NCI-H345 treated with DMSO at 0.1 percent for 48 hours (cell line): ENCODE measurements around the gene TNS1.

ENCODE experiments used
- DNase-seq: peaks from one replicate; lab custom pipeline; 2025; ENCODE audit not compliant: unreplicated experiment; lab: John Stamatoyannopoulos, UW

The TNS1 gene

DNA sequence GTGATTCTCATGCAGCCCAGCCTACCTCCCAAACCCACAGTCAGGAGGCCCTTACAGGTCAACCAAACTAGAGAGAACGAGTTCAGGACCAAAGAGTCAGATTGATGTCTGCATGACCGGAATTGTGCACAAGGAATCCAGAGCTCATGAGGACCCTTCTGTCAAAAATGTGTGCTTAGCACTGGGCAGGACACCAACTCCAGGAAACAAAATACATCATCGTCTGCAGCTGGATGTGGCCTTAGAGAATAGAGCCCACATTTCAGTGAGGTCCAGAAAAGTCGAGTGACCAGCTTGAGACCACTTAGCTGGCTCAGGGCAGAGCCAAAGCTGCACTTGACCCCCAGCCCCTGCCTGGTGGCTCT lies 3.2 kb downstream of the TNS1 start:
- DNase-seq = no peak

DNA sequence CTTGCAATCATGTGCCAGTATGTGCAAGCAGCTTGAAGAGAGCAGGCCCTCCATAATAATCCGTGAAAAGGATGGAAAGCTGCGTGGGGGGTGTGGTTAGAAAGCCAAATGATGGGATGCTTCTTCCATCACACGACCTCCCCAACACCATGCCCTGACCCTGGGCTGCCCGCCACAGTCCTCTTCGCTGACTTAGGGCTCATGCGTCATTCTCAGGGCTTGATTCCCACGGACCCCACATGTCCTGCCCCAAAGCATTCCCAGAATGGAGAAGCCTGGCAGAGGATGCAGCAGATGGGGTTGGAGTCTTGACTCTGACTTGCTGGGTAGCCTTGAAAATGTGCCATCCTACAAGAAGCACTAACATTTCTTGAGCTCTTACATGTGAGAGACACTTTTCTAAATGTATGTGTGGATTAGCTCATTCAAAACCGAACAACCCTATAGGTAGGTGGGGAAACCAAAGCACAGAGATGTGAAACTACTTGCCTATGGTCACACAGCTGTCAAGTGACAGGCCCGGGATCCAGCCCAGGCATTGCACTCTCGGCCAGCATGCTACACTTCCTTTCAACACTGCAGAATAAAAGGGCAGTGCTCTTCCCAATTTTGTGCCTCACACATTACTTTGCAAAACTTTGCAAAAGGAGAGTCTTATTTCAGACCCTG lies 3.7 kb downstream of the TNS1 start:
- DNase-seq = no peak

DNA sequence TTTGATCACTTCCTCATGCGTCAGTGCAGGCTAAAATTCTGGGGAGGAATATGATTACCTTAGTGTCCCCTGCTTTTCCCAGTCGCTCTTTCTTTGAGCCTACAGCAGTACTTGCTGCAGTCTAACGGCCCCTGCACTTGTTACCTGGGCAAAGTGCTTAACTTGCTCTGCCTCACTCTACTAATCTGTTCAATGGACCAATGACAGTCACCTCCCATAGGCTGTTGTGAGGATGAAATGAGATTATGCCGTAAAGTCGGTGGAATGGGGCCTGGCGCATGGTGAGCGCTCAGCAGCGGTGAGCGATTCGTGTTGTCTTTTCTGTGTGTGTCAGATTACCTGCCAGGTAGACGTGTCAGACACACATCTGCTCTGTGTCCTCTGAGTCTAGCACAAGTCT lies 5.3 kb downstream of the TNS1 start:
- no peak for DNase-seq

DNA sequence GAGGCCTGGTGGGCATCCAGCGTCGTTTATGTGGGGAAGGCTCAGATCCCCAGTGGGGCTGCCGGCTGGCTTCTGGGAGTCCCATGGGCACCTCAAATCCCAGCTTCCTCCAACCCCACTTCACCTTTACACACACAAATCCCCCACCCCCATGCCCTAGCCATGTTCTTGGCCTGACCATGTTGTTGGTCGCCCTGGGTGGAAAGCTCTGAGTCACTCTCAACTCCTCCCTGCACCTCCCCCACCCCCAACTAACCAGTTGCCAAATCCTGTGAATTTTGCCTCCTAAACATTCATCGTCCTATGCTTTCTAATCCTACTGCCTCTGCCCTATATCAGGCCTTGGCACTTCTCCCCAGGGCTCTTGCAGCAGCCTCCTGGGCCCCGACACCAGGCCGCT lies 6.4 kb downstream of the TNS1 start:
- DNase-seq = no peak

DNA sequence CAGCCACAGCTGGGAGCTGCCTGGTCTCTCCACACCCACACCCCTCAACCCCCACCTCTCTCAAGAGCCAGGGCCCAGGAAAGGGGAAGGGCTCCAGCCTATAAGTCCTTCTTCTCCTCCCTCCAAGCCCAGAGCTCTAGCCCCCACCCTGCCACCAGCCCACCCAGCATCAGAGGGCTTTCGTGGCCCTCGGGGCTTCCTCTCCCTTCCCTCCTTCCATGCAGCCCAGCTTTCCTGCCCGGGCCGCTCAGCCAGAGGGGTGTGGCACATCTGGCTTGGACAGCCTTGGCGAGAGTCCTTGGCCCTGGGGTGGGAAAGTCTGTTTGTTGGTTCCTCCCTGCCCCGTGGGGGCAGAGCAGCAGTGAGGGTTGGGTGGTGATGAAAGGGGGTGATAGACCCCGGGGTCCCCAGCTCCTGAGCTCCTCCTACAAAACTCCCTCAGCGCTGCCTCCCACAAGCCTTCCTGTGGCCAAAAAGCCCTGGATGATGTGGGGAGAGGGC lies 7.0 kb downstream of the TNS1 start:
- no peak for DNase-seq

DNA sequence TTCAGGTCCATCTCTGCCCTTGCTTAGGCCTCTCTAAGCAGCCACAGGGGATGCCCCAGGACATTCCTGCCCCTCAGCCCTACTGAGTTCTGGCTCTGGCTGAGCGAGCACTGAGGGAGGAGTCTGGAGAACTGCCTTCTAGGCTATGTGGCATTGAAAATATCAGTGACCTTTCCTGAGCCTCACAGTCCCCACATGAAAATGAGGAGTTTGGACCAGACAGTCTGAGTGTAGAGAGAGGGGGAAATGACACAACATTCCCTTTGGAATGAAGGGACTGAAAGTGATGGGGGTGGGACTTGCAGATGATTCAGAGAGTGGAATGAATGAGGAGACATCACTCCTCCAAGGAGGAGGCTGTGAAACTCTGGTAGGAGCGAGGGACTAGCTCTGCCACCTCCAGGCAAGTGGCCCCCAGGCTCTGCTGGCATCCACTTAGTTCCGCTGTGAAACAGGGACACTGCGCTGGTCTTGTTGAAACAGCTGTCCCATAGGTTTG lies 8.0 kb downstream of the TNS1 start:
- no peak for DNase-seq

DNA sequence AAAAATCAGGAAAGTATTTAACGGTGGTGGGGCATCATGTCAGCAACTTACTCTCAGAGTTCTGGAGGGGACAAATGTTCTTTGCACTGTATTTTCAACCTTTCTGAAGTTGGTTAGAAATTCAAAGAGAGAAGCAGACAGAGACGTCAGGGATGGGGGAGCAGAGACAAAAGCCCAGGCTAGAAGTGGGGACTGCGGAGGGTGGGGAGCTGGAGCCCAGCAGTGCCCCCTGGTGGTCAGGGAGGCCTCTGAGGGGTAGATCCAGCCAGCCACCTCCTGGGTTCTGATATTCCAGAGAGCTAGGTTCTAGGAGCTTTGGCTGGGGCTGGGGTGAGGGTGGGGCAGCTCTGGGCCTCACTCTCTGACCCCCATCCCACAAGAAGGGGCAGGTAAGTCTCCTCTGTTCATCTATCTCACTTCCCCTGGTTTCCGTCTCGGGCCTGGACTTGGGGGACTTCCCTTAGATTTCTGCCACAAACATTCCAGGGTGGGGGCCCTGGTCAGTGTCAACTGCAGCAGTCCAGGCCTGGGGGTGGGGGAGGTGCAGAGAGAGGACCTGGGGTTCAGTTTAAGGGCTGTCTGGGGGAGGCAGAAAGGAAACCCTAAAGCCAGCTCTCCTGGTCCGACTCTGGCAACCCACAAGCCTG lies 8.9 kb downstream of the TNS1 start:
- DNase-seq = peak; percentile 33

DNA sequence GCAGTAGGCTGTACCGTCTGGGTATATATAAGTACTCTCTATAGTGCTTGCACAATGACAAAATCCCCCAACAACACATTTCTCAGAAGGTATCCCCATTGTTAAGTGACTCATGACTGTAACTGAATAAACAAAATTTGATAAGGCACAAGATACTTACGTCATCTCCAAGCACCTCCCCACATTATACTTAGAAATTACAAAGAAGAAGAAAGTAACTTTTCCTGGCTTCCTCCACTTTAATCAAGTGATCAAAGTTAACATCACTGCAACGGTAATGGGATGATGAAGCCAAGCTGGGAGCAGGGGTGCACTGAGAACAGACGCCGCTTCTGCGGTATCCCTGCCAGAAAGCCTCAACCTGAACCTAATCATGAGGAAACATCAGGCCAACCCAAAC lies 9.7 kb downstream of the TNS1 start:
- no peak for DNase-seq

DNA sequence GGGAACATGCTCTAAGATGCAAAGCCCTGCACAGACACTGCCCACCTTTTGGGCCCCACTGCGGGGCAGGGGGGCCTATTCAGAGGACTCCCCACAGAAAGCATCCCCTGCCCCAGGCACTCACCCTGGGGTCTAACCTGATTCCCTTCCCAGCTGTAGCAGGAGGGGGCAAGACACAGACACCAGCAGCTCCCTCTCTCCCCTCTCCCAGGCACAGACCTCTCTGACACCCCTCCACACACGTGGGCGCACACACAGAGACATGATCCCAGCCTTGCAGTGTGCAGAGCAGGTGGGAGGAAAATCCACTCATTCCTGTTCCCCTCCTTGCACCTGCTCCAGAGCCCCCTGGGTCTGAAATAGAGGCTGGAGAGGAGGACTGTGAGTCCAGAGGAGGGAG lies 10.7 kb downstream of the TNS1 start:
- no peak for DNase-seq

DNA sequence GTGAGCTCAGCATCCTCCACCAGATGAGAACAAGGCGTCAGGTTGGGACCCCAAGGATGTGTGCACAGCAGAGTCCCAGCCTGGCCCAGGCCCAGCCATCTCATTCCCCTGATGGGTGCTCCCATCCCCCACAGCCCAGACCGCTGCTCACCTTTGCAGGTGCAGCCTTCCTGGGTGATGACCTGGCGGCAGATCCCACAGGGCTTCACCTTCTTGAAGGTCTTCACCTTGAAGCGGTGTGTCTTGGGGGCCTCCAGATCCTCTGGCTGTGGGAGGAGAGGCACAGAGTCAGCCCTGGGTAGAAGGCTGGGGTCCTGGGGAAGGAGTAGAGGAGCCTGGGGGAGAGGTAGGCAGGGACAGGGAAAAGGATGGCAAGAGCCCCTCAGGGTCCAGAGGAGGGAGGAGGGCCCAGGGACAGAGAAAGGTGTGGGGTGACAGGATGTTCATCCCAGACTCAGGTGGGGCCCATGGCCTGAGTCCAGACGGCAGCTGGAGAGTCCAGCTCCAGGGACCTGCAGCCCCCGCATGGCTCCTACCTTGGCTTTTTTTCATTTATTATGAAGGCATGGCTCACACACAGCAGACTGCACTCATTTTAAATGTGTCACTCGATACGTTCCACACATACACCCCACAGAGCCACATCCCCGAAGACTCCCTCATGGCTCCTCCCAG lies 11.9 kb downstream of the TNS1 start:
- DNase-seq = no peak

DNA sequence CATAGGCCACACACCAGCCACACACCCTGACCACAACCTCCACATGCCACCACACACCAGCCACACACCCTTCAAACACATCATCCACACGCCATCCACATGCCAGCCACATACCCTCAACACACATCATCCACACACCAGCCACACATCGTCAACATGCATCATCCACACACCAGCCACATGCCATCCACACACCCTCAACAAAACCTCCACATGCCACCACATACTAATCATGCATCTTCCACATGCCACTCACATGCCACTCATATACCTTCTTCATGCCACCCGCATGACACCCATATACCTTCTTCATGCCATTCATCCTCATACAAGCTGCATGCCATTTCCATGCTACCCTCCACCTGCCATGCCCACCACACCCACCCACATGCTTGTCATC lies 12.4 kb downstream of the TNS1 start:
- no peak for DNase-seq

DNA sequence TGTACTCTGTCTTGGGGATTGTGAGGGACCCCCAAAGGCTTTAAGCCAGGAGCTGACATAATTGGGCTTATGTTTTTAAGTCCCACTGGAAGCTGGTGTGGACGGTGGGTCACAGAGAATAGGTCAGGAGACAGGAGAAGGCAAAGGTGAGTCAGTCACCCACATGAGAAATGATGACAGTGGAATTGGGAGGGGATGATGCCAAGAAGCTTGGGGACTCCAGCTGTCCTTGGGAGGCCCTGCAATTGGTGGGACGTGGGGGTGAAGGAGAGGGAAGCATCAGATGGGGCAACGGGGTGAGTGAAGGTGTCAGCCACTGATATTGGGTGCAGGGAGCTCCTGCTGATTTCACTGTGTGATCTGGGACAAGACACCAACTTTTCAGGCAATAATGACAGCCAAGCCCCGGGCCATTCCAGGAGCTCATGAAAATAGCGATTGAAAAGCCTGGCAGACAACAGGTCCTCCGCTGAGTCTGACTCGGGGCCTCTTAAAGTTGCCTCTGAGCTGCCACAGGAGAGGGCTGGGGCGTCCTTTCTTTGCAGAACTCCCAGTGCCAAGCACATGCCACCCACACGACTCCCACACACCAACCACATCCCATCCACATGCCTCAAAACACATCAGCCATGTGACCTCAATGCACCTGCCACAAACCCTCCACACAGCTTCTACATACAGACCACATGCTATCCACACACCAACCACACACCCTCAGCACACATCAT lies 13.4 kb downstream of the TNS1 start:
- DNase-seq = no peak

DNA sequence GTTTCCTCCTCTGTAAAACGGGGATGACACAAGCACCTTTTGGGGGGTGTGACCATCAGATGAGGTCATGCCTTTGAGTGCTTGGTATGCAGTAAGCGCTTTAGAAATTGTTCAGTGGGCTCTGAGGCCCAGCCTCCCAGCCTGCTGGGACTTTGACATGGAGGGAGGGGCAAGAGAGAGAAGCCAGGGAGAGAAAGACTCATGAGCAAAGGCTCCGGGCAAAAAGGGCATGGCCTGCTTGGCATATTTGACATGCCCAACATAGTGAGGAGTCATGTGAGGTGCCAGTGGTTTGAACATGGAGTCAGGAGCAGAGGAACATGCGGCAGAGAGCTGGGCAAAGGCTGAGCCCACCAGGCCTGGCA lies 14.0 kb downstream of the TNS1 start:
- DNase-seq = no peak

DNA sequence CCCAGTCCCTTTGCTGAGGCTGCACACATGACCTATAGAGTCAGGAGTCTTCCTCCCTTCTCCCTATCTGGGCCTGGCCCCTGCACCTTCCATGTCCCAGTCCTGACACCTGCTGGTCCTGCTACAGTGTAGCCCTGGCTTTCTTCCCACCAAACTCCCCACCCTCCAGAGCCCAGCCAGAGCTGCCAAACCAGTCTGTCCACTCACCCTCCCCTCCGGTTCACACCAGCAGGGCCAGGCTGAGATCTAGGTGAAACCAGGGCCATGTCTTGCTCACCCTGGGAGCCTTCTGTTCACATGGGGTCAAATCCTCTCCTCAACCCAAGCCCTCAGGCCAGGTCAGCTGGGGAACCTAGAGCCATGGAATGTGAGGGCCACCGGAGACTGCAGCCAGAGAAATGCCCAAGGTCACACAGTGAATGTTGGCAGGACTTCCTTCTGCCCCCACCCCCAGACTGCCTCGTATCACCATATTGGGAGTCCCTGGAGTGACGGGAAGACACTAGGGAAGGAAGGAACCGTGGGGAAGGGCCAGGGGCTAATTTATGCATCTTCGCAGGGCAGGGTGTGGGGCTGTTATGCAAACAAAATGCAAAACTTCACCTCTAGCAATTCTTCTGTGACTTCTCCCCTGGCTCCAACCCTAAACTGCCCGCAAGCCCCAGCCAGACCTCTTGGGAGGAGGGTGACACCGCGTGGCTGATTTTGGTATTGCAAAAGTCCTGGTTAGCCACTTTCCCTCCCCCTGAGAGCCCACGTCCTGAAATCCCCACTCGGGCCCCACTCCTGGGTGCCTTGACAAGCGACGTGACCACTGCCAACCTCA lies 14.6 kb downstream of the TNS1 start:
- DNase-seq = peak; percentile 55

DNA sequence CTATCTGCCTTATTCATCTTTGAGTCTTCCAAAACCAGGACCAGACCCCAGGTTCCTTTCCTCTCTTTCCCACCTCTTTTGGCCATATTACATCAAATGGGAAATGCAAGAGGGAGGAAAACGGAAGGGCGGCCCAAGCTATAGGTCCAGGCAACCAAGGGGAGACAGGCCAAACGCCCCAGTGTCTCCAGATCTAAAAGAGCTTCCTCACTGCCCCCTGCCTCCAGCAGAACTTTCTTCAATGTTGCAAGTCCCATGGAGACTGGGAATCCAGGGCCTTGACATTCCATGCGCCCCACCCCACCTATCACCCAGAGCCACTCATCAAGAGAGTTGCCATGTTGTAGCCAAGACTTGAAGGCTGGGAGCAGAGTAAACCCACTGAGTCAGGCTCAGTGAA lies 15.4 kb downstream of the TNS1 start:
- DNase-seq = no peak

DNA sequence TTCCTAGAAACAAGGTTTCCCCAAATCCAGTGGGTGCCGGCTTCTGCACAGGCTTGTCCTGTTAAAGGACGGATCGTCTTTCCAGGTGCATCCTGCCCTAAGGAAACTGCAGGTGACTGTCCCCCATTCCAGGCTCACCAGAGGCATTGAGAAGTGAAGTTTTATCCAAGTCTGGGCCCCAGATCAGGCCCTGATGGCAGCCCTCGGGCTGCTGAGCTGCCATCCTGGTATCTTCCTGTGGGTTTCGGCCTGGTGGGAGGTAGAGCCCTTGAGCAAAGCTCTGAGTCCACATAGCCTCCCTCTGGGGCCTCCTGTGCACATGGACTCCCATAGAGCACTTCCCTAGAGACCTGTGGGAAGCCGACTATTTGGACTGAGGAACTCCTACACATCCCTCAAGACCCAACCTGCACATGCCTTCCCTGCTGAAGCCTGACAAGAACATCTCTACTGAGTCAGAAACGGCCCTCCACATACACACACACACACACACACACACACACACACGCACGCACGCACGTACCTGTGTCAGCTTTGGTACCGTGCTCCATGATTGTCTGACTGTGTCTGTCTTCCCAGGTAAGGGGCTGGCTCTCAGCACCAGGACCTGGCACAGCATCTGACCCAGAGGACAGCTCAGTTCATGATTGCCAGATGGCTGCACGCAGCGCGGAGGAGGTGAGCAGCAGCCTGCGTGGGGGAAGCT lies 16.4 kb downstream of the TNS1 start:
- no peak for DNase-seq

DNA sequence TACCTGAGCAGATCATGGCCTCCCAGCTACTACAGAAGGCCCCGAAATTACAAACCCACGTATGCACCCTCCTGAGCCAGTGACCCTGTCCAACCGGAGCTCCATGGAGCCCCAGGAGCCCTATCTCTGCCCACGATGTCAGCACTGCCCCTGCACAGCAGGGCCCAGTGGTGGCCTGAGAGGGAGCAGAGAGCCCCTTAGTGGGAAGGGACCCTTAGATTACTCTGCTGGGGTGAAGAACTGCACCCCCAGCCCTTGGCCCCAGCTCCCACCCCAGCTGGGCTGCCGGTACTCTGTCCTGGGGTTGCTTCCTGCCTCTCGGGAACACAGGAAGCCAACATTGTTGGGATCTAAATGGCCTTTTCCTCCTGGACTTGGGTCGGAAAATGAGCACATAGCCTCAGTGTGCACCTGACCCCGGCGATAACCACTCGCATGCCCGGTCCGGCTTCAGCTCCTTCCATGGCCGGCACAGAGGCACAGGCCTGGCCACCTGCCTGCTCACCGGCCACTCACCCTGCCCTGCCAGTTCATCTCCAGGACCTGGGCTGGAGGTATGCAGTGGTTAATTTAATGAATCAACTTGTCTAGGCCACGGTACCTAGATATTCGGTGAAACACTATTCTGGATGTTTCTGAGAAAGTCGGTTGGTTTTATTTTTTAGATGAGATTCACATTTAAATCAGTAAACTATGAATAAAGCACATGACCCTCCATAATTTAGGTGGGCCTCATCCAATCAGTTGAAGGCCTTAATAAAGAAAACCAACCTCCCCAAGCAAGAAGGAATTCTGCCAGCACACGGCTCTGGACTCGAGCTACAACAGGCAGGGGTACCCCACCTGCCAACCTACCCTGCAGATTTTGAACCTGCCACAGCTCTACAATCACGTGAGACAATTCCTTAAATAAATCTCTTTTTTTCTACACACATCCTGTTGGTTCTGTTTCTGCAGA lies 19.2 kb downstream of the TNS1 start:
- DNase-seq = no peak

DNA sequence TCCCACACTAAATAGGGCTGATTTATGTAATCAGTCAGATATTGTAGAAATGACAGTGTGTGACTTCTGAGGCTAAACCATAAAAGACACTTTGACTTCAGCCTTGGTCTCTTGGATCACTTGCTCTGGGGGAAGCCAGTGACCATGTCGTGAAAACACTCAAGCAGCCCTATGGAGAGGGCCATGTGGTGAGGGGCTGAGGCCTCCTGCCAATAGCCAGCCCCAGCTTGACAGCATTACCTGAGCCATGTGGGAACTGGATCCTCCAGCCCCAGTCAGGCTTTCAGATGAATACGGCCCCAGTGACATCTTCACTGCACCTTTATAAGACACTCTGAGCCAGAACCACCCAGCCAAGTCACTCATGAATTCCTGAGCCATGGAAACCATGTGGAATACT lies 20.8 kb downstream of the TNS1 start:
- DNase-seq = no peak

DNA sequence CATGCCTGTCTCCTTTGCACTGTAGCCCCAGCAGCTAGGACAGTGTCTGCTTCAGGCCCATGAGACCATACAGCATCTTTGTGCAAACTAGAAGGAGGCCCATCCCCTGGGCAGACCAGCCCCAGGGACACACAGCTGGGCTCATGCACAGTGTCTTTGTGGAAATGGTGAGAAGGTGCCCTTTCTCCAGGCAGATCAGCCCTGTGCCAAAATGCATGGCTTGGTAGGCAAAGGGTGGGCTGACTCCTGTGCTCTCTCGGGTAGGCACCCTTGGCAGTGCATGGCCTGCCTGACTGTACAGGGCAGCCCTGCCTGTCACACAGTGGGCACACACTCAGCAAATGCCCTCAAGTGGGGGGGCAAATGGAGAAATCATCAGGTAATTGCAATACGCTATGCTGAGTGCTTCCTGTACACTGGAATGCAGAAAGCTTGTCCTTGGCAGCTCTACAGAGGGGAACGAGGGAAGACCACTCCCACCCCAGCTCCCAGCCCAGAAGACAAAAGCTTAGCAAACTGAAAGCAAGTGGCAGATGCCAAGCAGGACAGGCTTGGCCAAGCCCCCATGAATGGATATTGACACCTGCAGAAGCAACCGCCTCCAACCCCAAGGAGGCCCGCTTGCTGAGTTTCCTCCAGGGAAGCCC lies 21.6 kb downstream of the TNS1 start:
- no peak for DNase-seq
